Endothelial cell of umbilical vein (primary cell): ENCODE results near the gene BIK.

Experiments used
- CTCF ChIP-seq, 2 donors: IDR thresholded peaks; 1 replicate in 1 of 2; 2 replicates in 1 of 2; pipeline ENCODE4 v1.5.1; 2011; ENCODE audit warnings: low read length in 2 of 2, mild to moderate bottlenecking in 2 of 2, moderate library complexity in 2 of 2, control low read depth in 1 of 2, inconsistent platforms in 1 of 2, low read depth in 1 of 2; ENCODE audit not compliant: insufficient read depth in 1 of 2; ENCODE audit errors: extremely low read depth in 1 of 2
- MYC ChIP-seq: IDR thresholded peaks from one replicate; pipeline ENCODE4 v1.6.1; 2011; ENCODE audit warnings: mild to moderate bottlenecking, low read depth, low read length
- POLR2A ChIP-seq: IDR thresholded peaks from 2 replicates; pipeline ENCODE4 v1.6.1; 2012; ENCODE audit warnings: low read depth, mild to moderate bottlenecking, control low read depth, low read length

DNA sequence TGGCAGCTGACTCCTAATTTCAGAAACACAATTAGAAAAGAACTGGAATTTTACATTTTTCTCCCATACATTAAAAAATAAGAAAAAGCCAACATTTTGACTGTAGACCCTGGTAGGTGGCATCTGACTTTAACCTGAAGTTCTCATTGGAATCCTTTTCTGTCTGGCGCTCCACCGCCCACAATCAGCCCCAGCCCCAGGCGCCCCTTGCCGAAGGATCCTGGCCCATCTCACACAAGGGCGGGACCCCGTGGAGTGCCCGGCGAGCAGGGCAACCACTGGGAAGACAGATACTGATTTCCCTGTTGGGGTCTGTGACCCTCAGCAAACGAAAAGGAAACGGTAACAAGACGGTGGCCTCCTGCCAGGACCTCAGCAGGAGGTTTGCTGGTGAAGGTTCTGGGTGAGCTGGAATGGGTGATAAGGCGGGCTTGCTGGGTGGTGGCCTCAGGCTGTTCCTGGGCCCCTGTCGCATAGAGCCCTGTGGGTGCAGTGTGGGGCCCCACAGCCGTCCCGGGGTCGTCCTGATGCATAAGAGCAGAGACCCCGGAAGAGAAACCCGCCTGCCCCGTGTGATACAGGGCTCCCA, 56.5 kb downstream of the BIK start:
- no peak for TF ChIP-seq CTCF (IDR thresholded peaks at IDR 0.05; ENCODE audit: extremely low read depth in 1 of 2, insufficient read depth in 1 of 2, low read depth in 1 of 2, low read length in 2 of 2)
- TF ChIP-seq MYC = no peak
- no peak for TF ChIP-seq POLR2A
